ENCODE measurements around the gene BRCA2.

DNA sequence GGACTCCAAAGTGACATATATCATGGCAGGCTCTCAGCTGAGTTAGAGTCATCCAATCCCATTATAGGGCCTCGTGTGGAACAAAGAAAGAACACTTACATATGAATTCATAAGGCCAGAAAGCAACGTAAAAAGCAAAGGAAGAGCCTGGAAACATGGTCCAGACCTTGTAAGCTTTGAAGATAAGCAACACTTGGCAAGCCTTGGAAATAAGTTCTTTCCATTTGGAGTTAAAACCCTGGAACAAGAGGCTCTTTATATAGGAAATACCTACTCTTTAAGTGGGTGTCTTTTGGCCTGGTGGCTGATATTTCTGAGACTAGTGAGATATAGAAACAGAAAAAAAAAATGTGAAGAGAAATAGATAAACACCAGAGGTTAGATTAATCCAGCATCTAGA, 49.6 kb upstream of the BRCA2 start:
- no peak for TF ChIP-seq POLR2A (IDR thresholded peaks at IDR 0.05)
- TF ChIP-seq, protein P1, sequence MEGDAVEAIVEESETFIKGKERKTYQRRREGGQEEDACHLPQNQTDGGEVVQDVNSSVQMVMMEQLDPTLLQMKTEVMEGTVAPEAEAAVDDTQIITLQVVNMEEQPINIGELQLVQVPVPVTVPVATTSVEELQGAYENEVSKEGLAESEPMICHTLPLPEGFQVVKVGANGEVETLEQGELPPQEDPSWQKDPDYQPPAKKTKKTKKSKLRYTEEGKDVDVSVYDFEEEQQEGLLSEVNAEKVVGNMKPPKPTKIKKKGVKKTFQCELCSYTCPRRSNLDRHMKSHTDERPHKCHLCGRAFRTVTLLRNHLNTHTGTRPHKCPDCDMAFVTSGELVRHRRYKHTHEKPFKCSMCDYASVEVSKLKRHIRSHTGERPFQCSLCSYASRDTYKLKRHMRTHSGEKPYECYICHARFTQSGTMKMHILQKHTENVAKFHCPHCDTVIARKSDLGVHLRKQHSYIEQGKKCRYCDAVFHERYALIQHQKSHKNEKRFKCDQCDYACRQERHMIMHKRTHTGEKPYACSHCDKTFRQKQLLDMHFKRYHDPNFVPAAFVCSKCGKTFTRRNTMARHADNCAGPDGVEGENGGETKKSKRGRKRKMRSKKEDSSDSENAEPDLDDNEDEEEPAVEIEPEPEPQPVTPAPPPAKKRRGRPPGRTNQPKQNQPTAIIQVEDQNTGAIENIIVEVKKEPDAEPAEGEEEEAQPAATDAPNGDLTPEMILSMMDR (IDR thresholded peaks at IDR 0.05): no peak

Measured in body of pancreas (tissue), 4 donors.